SK-N-SH treated with all-trans-retinoic acid at 6 μM for 48 hours (cell line): ENCODE measurements around the gene LCP1.

Experiments
- ATAC-seq: fragments of 200-7000 bp; cut with Tn5 transposase; 3 replicates; pipeline ENCODE4 v1.9.1; 2020; ENCODE audit warnings: mild to moderate bottlenecking, moderate library complexity
- ARNTL ChIP-seq: fragments of 450-650 bp; formaldehyde crosslinking; IDR thresholded peaks from 2 replicates; pipeline ENCODE4 v1.5.0; 2020; ENCODE audit warnings: low read depth, mild to moderate bottlenecking, moderate library complexity, borderline replicate concordance
- BACH2 ChIP-seq: fragments of 250-450 bp; sonication (Bioruptor Pico); IDR thresholded peaks from 2 replicates; pipeline ENCODE4 v1.9.0; 2021; ENCODE audit warnings: mild to moderate bottlenecking, borderline replicate concordance
- CREB5 ChIP-seq: fragments of 250-450 bp; sonication (Bioruptor Pico); IDR thresholded peaks from 2 replicates; pipeline ENCODE4 v1.5.1; 2020; ENCODE audit warnings: low read depth, mild to moderate bottlenecking, moderate library complexity
- CSDC2 ChIP-seq: fragments of 250-450 bp; sonication (Bioruptor Pico); IDR thresholded peaks from 2 replicates; pipeline ENCODE4 v1.5.0; 2020; ENCODE audit warnings: mild to moderate bottlenecking, moderate library complexity
- CSRNP3 ChIP-seq: fragments of 250-450 bp; sonication (Bioruptor Pico); IDR thresholded peaks from 2 replicates; pipeline ENCODE4 v1.5.1; 2021; ENCODE audit warnings: mild to moderate bottlenecking, moderate library complexity
- GLIS3 ChIP-seq: fragments of 250-450 bp; sonication (Bioruptor Pico); IDR thresholded peaks from 2 replicates; pipeline ENCODE4 v1.5.0; 2020; ENCODE audit warnings: mild to moderate bottlenecking, moderate library complexity
- ISL1 ChIP-seq: fragments of 250-450 bp; sonication (Bioruptor Pico); IDR thresholded peaks from 2 replicates; pipeline ENCODE4 v2.1.2; 2022; ENCODE audit warnings: mild to moderate bottlenecking, moderate library complexity
- PATZ1 ChIP-seq: fragments of 250-450 bp; sonication (Bioruptor Pico); IDR thresholded peaks from 2 replicates; pipeline ENCODE4 v1.8.0; 2020; ENCODE audit warnings: mild to moderate bottlenecking, moderate library complexity, borderline replicate concordance
- POU6F1 ChIP-seq: fragments of 250-450 bp; sonication (Bioruptor Pico); IDR thresholded peaks from 2 replicates; pipeline ENCODE4 v1.8.0; 2021; ENCODE audit warnings: low read depth, mild to moderate bottlenecking, moderate library complexity, borderline replicate concordance
- PPARA ChIP-seq: fragments of 250-450 bp; sonication (Bioruptor Pico); IDR thresholded peaks from 2 replicates; pipeline ENCODE4 v1.5.0; 2020; ENCODE audit warnings: mild to moderate bottlenecking, borderline replicate concordance
- RARB ChIP-seq: fragments of 250-450 bp; sonication (Bioruptor Pico); IDR thresholded peaks from 2 replicates; pipeline ENCODE4 v1.8.0; 2021; ENCODE audit warnings: mild to moderate bottlenecking, moderate library complexity
- TCF4 ChIP-seq: fragments of 250-450 bp; sonication (Bioruptor Pico); IDR thresholded peaks from 2 replicates; pipeline ENCODE4 v1.8.0; 2021; ENCODE audit warnings: mild to moderate bottlenecking, moderate library complexity, borderline replicate concordance
- TOX ChIP-seq: fragments of 250-450 bp; sonication (Bioruptor Pico); IDR thresholded peaks from 2 replicates; pipeline ENCODE4 v1.8.0; 2021; ENCODE audit warnings: mild to moderate bottlenecking, moderate library complexity, borderline replicate concordance
- TSHZ2 ChIP-seq: fragments of 250-450 bp; sonication (Bioruptor Pico); IDR thresholded peaks from 2 replicates; pipeline ENCODE4 v1.5.0; 2020; ENCODE audit warnings: mild to moderate bottlenecking, moderate library complexity
- ZC3H10 ChIP-seq: fragments of 250-450 bp; sonication (Bioruptor Pico); IDR thresholded peaks from 2 replicates; pipeline ENCODE4 v1.5.1; 2021; ENCODE audit warnings: mild to moderate bottlenecking, moderate library complexity
- ZFP3 ChIP-seq: fragments of 250-450 bp; sonication (Bioruptor Pico); IDR thresholded peaks from 2 replicates; pipeline ENCODE4 v1.5.0; 2020; ENCODE audit warnings: mild to moderate bottlenecking, moderate library complexity
- ZFP30 ChIP-seq: fragments of 450-650 bp; formaldehyde crosslinking; IDR thresholded peaks from 2 replicates; pipeline ENCODE4 v1.5.0; 2022; ENCODE audit warnings: mild to moderate bottlenecking, moderate library complexity
- ZNF565 ChIP-seq: fragments of 450-650 bp; formaldehyde crosslinking; conservative IDR thresholded peaks from 2 replicates; pipeline ENCODE4 v1.5.0; 2020; ENCODE audit warnings: low read depth, mild to moderate bottlenecking, moderate library complexity
- ZNF70 ChIP-seq: fragments of 450-650 bp; formaldehyde crosslinking; IDR thresholded peaks from 2 replicates; pipeline ENCODE4 v1.5.0; 2020; ENCODE audit warnings: mild to moderate bottlenecking, moderate library complexity
- ZNF8 ChIP-seq: fragments of 450-650 bp; formaldehyde crosslinking; IDR thresholded peaks from 2 replicates; pipeline ENCODE4 v1.5.0; 2020; ENCODE audit warnings: mild to moderate bottlenecking, moderate library complexity

LCP1 gene

GRCh38 chr13:46143184-46143701 is 38.7 kb downstream of the LCP1 start:
- ATAC-seq: no peak
- no peak for TF ChIP-seq PATZ1 (CRISPR knock-in tag)
- TF ChIP-seq RARB (CRISPR knock-in tag): no peak
- TF ChIP-seq ZNF70 (CRISPR knock-in tag): no peak
- TF ChIP-seq ZNF8 (CRISPR knock-in tag): no peak
- no peak for TF ChIP-seq ZC3H10 (CRISPR knock-in tag)

GRCh38 chr13:46142776-46143175 is 39.2 kb downstream of the LCP1 start:
- ATAC-seq: no peak
- no peak for TF ChIP-seq ZC3H10 (CRISPR knock-in tag)
- no peak for TF ChIP-seq ZFP3 (CRISPR knock-in tag)
- no peak for TF ChIP-seq POU6F1 (CRISPR knock-in tag)
- no peak for TF ChIP-seq BACH2 (CRISPR knock-in tag)
- no peak for TF ChIP-seq CSRNP3
- TF ChIP-seq ZNF70 (CRISPR knock-in tag): no peak
- no peak for TF ChIP-seq CREB5
- TF ChIP-seq ZFP30 (CRISPR knock-in tag): no peak
- no peak for TF ChIP-seq ISL1 (CRISPR knock-in tag)
- no peak for TF ChIP-seq CSDC2 (CRISPR knock-in tag)
- TF ChIP-seq TSHZ2: no peak
- no peak for TF ChIP-seq PATZ1 (CRISPR knock-in tag)
- TF ChIP-seq TOX (CRISPR knock-in tag): no peak
- no peak for TF ChIP-seq TCF4 (CRISPR knock-in tag)
- TF ChIP-seq RARB (CRISPR knock-in tag): no peak
- no peak for TF ChIP-seq ARNTL (CRISPR knock-in tag)
- no peak for TF ChIP-seq PPARA (CRISPR knock-in tag)
- TF ChIP-seq GLIS3 (CRISPR knock-in tag): no peak
- TF ChIP-seq ZNF565 (CRISPR knock-in tag): no peak
